ENCODE measurements around the gene COL25A1. TPM values are rescaled to one million over a fixed set of nuclear protein-coding genes. Genes with fewer than 3 reads are reported as not detected.

Gene COL25A1
- total RNA-seq, 1 experiment from 2014 or later, result not detected

DNA sequence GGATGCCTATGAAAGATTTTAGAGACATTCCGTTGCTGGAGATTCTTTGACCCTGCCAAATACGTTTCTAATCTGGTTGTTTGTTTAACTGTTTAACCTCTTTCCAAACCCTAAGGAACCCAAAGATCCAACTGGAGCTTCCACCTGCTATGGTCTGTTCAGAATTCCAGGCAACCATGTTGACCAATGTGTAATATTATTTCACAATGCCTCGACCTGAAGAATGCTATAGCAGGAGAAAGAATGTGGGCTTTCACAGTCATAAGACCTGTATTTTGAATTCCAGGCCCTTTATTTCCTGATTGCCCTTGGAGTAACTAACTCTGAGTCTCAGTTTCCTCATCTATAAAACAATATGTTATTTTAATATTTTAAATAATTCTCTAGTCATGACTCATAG is 90.8 kb downstream of the COL25A1 start:
- Histone ChIP-seq H3K36me3 (ENCODE audit: control insufficient read depth, insufficient read depth, low read length) (no peaks in the 10 kb centered on the region), H3K27ac (ENCODE audit: low read length) (no peak overlapping the region), H3K4me3 (ENCODE audit: low read depth in 2 of 2, low read length in 2 of 2) (no peak overlapping the region), H3K4me1 (ENCODE audit: control insufficient read depth, insufficient read depth, low read length) (no peaks in the 10 kb centered on the region), H3K9me3 (ENCODE audit: control insufficient read depth, insufficient read depth, low read depth, low read length) (no peaks in the 10 kb centered on the region), H3K27me3 (ENCODE audit: control insufficient read depth, insufficient read depth, low read length) (no peaks in the 10 kb centered on the region)
- in situ Hi-C loops (cut with HindIII; ENCODE audit: low pct_unique_long_range_greater_than_20kb, low sequenced_read_pairs), result no loop called here
- TF ChIP-seq SIN3A (IDR thresholded peaks at IDR 0.05; ENCODE audit: borderline replicate concordance, insufficient read depth, low read depth, low read length) (no peak), POLR2AphosphoS5 (IDR thresholded peaks at IDR 0.05; ENCODE audit: low read depth, low read length) (no peak)
- POLR2A ChIA-PET, result no interaction called here
- DNase-seq (ENCODE audit: low read depth, low spot score), result no peak
- intact Hi-C loops (cut with micrococcal nuclease; ENCODE audit: unreplicated experiment), result no loop called here
- CTCF ChIA-PET, result no interaction called here
- ATAC-seq, result no peak
- no TSS peak for BruUV-seq (replicated peaks)

DNA sequence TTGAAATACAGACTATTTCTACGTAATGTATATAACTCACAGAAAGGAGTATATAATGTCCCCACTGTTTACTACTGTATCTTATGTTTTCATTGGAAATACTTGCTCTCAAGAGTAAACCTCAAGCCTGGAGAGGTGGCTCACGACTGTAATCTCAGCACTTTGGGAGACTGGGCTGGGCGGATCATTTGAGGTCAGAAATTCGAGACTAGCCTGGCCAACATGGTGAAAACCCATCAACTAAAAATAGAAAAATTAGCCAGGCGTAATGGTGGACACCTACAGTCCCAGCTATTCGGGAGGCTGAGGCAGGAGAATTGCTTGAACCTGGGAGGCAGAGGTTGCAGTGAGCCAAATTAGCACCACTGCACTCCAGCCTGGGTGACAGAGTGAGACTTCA is 92.8 kb downstream of the COL25A1 start:
- no peak for ATAC-seq
- in situ Hi-C loops (cut with HindIII; ENCODE audit: low pct_unique_long_range_greater_than_20kb, low sequenced_read_pairs), result no loop called here
- no TSS peak for BruUV-seq (replicated peaks)
- H3K4me3 ChIP-seq (ENCODE audit: low read depth in 2 of 2, low read length in 2 of 2), result no peak overlapping the region
- no peak for DNase-seq (ENCODE audit: low read depth, low spot score)
- intact Hi-C loops (cut with micrococcal nuclease; ENCODE audit: unreplicated experiment), result no loop called here
- ChIA-PET POLR2A (no interaction called here), CTCF (no interaction called here)
- H3K27me3 ChIP-seq (ENCODE audit: control insufficient read depth, insufficient read depth, low read length), result no peaks in the 10 kb centered on the region
- TF ChIP-seq POLR2AphosphoS5 (IDR thresholded peaks at IDR 0.05; ENCODE audit: low read depth, low read length) (no peak), SIN3A (IDR thresholded peaks at IDR 0.05; ENCODE audit: borderline replicate concordance, insufficient read depth, low read depth, low read length) (no peak), TCF7L2 (IDR thresholded peaks at IDR 0.05; ENCODE audit: low read depth, low read length) (no peak)
- TF ChIP-seq, protein P1, sequence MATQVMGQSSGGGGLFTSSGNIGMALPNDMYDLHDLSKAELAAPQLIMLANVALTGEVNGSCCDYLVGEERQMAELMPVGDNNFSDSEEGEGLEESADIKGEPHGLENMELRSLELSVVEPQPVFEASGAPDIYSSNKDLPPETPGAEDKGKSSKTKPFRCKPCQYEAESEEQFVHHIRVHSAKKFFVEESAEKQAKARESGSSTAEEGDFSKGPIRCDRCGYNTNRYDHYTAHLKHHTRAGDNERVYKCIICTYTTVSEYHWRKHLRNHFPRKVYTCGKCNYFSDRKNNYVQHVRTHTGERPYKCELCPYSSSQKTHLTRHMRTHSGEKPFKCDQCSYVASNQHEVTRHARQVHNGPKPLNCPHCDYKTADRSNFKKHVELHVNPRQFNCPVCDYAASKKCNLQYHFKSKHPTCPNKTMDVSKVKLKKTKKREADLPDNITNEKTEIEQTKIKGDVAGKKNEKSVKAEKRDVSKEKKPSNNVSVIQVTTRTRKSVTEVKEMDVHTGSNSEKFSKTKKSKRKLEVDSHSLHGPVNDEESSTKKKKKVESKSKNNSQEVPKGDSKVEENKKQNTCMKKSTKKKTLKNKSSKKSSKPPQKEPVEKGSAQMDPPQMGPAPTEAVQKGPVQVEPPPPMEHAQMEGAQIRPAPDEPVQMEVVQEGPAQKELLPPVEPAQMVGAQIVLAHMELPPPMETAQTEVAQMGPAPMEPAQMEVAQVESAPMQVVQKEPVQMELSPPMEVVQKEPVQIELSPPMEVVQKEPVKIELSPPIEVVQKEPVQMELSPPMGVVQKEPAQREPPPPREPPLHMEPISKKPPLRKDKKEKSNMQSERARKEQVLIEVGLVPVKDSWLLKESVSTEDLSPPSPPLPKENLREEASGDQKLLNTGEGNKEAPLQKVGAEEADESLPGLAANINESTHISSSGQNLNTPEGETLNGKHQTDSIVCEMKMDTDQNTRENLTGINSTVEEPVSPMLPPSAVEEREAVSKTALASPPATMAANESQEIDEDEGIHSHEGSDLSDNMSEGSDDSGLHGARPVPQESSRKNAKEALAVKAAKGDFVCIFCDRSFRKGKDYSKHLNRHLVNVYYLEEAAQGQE (IDR thresholded peaks at IDR 0.05; ENCODE audit: insufficient read depth in 1 of 2, low read depth in 2 of 2, low read length in 1 of 2), result no peak
- H3K36me3 ChIP-seq (ENCODE audit: control insufficient read depth, insufficient read depth, low read length), result no peaks in the 10 kb centered on the region
- H3K9me3 ChIP-seq (ENCODE audit: control insufficient read depth, insufficient read depth, low read depth, low read length), result no peaks in the 10 kb centered on the region
- no peak overlapping the region for H3K27ac ChIP-seq (ENCODE audit: low read length)
- H3K4me1 ChIP-seq (ENCODE audit: control insufficient read depth, insufficient read depth, low read length), result no peaks in the 10 kb centered on the region

GRCh38 chr4:109207898-109208297 is 94.6 kb downstream of the COL25A1 start:
- TF ChIP-seq SIN3A (IDR thresholded peaks at IDR 0.05; ENCODE audit: borderline replicate concordance, insufficient read depth, low read depth, low read length) (no peak), POLR2AphosphoS5 (IDR thresholded peaks at IDR 0.05; ENCODE audit: low read depth, low read length) (no peak)
- no peaks in the 10 kb centered on the region for H3K4me1 ChIP-seq (ENCODE audit: control insufficient read depth, insufficient read depth, low read length)
- CTCF ChIA-PET, result no interaction called here
- H3K36me3 ChIP-seq (ENCODE audit: control insufficient read depth, insufficient read depth, low read length), result no peaks in the 10 kb centered on the region
- intact Hi-C loops (cut with micrococcal nuclease; ENCODE audit: unreplicated experiment) (no loop called here), in situ Hi-C loops (cut with HindIII; ENCODE audit: low pct_unique_long_range_greater_than_20kb, low sequenced_read_pairs) (no loop called here)
- no peak overlapping the region for H3K4me3 ChIP-seq (ENCODE audit: low read depth in 2 of 2, low read length in 2 of 2)
- no peak for DNase-seq (ENCODE audit: low read depth, low spot score)
- H3K9me3 ChIP-seq (ENCODE audit: control insufficient read depth, insufficient read depth, low read depth, low read length), result no peaks in the 10 kb centered on the region
- H3K27ac ChIP-seq (ENCODE audit: low read length), result no peak overlapping the region
- BruUV-seq (replicated peaks), result no TSS peak
- H3K27me3 ChIP-seq (ENCODE audit: control insufficient read depth, insufficient read depth, low read length), result no peaks in the 10 kb centered on the region
- ATAC-seq, result no peak
- POLR2A ChIA-PET, result no interaction called here

DNA sequence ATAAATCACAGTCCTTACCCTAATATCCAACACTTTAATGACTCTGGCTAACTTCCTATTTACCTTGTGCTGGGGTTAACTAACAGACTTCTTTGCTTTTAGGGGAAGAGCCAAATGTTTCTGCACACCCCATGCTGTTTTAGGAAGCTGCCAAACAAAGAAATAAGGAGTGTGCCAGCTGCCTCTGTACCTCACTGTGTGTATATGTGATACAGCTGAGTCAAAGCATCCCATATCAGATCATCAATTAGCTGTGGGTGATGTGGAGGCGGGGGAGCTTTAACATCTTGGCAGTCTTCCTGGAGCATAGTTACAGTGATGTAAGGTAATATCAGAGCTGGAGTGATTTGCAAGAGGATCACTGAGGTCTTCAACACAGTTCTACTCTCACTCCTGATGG is 95.4 kb downstream of the COL25A1 start:
- in situ Hi-C loops (cut with HindIII; ENCODE audit: low pct_unique_long_range_greater_than_20kb, low sequenced_read_pairs), result no loop called here
- DNase-seq (ENCODE audit: low read depth, low spot score) (no peak), ATAC-seq (no peak)
- TF ChIP-seq SIN3A (IDR thresholded peaks at IDR 0.05; ENCODE audit: borderline replicate concordance, insufficient read depth, low read depth, low read length), result no peak
- TF ChIP-seq TCF7L2 (IDR thresholded peaks at IDR 0.05; ENCODE audit: low read depth, low read length), result no peak
- no peak for TF ChIP-seq POLR2AphosphoS5 (IDR thresholded peaks at IDR 0.05; ENCODE audit: low read depth, low read length)
- TF ChIP-seq, protein P1 (IDR thresholded peaks at IDR 0.05; ENCODE audit: insufficient read depth in 1 of 2, low read depth in 2 of 2, low read length in 1 of 2), result no peak
- TF ChIP-seq, protein P2, sequence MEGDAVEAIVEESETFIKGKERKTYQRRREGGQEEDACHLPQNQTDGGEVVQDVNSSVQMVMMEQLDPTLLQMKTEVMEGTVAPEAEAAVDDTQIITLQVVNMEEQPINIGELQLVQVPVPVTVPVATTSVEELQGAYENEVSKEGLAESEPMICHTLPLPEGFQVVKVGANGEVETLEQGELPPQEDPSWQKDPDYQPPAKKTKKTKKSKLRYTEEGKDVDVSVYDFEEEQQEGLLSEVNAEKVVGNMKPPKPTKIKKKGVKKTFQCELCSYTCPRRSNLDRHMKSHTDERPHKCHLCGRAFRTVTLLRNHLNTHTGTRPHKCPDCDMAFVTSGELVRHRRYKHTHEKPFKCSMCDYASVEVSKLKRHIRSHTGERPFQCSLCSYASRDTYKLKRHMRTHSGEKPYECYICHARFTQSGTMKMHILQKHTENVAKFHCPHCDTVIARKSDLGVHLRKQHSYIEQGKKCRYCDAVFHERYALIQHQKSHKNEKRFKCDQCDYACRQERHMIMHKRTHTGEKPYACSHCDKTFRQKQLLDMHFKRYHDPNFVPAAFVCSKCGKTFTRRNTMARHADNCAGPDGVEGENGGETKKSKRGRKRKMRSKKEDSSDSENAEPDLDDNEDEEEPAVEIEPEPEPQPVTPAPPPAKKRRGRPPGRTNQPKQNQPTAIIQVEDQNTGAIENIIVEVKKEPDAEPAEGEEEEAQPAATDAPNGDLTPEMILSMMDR (IDR thresholded peaks at IDR 0.05), result no peak
- H3K4me3 ChIP-seq (ENCODE audit: low read depth in 2 of 2, low read length in 2 of 2), result no peak overlapping the region
- no peaks in the 10 kb centered on the region for H3K36me3 ChIP-seq (ENCODE audit: control insufficient read depth, insufficient read depth, low read length)
- no peak overlapping the region for H3K27ac ChIP-seq (ENCODE audit: low read length)
- H3K27me3 ChIP-seq (ENCODE audit: control insufficient read depth, insufficient read depth, low read length), result no peaks in the 10 kb centered on the region
- CTCF ChIA-PET, result no interaction called here
- intact Hi-C loops (cut with micrococcal nuclease; ENCODE audit: unreplicated experiment), result no loop called here
- no TSS peak for BruUV-seq (replicated peaks)
- no peaks in the 10 kb centered on the region for H3K9me3 ChIP-seq (ENCODE audit: control insufficient read depth, insufficient read depth, low read depth, low read length)
- H3K4me1 ChIP-seq (ENCODE audit: control insufficient read depth, insufficient read depth, low read length), result no peaks in the 10 kb centered on the region
- POLR2A ChIA-PET, result no interaction called here

Measured in Panc1 (cell line).